NCI-H1092 treated with DMSO at 0.1 percent for 48 hours (cell line): ENCODE measurements around the gene SPINK2.

Experiments
- DNase-seq: peaks from one replicate; lab custom pipeline; 2025; lab: John Stamatoyannopoulos, UW

Gene SPINK2, protein sequence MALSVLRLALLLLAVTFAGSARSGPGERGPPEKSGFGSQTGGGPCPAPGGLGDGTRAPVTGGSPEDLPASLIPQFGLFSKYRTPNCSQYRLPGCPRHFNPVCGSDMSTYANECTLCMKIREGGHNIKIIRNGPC

GRCh38 chr4:56821381-56822243, at the start of gene SPINK2:
Gene SPINK2, minus strand, starts transcription at chr4:56821701. Its CDS starts 39 bp downstream, at chr4:56821662.
- DNase-seq, result no peak

DNA sequence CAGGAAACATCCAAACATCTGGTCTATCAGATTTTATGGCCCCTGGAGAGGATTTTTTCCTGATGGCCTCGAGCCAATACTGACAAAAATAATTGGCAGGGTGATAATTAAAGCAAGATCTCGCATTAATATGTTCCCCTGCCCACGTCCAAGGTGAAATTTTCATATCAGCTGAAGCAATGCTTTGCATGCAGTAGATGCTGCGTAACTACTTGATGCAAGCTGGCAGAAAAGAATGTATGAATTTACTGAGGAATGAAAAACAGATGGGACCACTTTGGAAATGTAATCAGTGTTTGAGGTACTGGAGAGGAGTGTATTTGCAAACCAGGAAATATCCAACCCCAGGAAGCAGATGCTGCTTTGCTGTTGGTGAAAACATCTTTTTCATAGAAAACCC, 49.4 kb upstream of the SPINK2 start:
- peak; percentile 89 for DNase-seq

DNA sequence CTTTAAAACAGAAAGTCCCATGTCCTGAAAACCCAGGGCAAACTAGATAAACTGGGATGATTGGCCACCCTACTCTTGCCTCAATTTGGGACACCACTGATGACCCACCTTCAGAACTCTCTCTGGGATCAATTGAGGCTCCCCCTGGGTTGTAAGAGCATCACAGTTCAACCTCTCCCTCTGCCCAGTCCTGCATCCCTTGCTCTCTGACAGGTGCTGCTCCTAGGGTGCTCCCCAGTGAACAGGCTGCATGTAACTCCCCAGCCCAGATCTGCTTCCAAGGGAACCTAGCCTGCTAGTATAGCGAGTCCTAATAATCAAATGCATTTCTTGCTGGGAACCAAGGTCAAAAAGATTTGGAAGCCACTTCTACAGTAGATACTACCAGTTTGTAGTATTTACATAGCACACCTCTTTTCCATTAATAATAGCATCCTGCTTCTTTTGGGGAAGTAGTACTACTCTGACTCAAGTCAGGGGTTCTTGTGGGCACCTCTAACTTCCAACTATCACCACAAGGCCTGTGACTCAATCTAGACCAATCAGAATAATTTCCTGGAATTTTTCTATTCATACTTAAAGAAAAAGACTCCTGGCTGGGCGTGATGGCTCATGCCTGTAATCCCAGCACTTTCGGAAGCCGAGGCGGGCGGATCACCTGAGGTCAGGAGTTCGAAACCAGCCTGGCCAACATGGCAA, 42.1 kb upstream of the SPINK2 start:
- DNase-seq, result no peak

DNA sequence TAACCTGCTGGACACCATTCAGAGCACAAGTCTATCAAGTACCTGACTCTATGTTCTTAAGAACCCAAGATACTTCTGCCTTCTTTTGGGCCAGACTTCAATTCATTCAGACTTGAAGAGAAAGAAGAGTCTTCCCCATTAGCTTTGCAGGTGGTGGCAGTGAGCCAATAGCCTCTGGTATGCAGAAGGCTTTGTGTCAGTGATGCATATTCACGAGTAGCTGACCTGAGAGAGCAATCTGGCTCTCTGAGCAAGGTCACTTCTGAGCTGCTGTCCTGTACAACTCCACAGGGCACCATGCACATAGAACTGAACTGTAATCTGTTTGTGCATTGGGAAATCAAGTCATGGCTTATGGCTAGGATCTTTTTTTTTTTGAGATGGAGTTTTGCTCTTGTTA, 39.9 kb upstream of the SPINK2 start:
- DNase-seq, result no peak

DNA sequence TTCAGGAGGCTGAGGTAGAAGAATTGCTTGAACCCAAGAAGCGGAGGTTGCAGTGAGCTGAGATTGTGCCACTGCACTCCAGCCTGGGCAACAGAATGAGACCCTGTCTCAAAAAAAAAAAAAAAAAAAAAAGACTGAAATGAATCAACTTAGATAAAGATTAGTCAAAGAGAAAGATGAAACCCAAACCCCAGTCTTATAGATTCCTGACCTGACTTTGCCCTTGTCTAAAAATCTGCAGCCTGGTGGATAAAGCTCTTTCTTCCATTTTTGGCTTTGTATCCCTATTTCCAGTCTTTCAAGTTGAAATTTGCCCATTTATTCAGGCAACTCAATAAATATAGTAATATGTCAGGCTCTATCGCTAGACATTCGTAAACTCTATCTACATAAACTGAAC, 39.3 kb upstream of the SPINK2 start:
- no peak for DNase-seq

DNA sequence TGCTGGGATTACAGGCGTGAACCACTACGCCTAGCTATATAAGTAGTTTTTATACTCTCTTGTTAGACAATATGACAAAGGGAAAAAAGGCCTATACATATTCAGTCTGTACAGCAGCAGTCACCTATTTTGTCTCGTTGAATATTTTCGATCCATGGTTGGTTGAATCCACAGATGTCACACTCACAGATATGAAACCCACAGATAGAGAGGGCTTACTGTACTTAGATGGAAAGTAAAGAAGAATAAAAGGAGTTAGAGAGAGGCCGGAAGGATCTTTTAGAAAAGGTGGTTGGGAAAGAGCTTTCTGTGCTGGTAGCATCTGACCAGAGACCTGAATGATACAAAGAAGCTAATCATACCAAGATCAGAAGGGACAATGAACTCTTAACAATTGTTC, 38.3 kb upstream of the SPINK2 start:
- DNase-seq, result no peak

- no peak for DNase-seq
Observed at GRCh38 chr4:56857601-56858309, 36.3 kb upstream of the SPINK2 start.

GRCh38 chr4:56856656-56857055, 35.2 kb upstream of the SPINK2 start:
- no peak for DNase-seq

DNA sequence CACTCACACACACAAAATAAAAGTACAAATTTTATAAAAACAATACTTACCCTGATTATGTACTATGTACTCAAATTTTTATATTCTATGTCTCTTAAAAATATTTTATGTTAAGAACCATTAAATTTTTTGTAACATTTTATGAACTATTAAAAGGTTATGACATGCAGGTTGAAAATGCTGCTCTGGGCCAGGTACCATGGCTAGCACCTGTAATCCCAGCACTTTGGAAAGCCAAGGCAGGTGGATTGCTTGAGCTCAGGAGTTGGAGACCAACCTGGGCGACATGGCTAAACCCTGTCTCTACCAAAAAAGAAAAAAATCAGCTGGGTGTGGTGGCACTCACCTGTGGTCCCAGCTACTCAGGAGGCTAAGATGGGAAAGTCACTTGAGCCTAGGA, 29.4 kb upstream of the SPINK2 start:
- no peak for DNase-seq

GRCh38 chr4:56844802-56845580, 23.5 kb upstream of the SPINK2 start:
- no peak for DNase-seq

GRCh38 chr4:56843421-56843899, 22.0 kb upstream of the SPINK2 start:
- DNase-seq, result no peak

GRCh38 chr4:56840559-56840958, 19.1 kb upstream of the SPINK2 start:
- no peak for DNase-seq

DNA sequence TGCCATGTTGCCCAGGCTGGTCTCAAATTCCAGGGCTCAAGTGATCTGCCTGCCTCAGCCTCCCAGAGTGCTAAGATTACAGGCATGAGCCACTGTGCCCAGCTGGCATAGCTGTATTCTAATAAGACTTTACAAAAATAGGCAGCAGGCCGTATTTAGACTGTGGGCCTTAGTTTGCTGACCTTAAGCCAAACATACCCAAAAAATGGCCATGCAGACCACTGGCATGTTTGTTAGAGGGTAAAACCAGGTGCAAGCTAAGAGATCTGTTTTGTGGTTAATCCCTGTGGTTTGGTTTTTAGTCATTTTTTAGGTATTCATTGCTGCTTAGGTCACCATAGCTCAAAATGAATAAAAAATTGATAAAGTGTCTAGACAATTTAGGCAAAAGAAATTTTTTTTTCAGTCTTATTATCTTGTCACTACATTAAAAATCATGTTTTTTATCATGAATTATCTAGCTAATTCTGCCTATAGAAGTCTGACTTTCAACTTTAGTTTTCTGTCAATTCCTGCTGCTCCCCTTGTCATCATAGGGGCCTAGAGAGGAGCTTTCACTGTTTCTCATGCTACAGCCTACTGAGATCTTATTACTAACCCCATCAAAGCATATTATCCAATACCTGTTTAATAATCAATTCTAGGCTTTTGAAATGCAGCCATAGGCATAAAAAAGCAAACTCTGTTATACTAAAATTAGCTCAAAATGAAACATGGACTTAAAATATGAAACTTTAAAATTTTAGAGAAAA, 7.5 kb upstream of the SPINK2 start:
- DNase-seq, result no peak

DNA sequence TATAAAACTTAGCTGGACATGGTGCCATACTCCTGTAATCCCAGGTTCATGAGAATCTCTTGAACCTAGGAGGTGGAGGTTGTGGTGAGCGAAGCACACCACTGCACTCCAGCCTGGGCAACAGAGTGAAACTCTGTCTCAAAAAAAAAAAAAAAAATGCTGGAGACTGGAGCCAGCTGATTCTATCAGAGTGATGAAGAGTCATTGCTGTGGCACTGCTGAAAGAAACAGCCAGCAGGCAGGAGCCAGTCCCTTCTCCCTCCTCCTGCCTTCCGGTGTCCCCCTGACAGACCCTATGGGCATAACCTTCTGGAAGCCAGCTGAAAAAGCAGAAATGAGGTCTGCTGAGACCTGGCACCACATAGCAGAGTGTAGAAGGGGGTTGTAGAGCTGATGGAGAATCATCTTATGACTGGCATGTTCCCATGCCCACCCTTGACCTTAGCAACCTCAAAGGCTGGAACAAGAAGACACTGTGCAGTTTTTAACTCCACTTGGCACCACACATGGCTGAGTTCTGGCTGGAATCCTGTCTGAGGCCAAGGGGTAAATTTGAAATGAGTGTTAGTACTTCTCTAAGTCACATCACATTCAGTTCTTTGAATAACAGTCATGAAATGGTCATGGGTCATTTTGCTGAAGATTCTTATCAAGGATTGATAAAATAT, 2.6 kb upstream of the SPINK2 start:
- no peak for DNase-seq

- DNase-seq, result no peak
Observed at GRCh38 chr4:56818797-56819196, 2.7 kb downstream of the SPINK2 start.

DNA sequence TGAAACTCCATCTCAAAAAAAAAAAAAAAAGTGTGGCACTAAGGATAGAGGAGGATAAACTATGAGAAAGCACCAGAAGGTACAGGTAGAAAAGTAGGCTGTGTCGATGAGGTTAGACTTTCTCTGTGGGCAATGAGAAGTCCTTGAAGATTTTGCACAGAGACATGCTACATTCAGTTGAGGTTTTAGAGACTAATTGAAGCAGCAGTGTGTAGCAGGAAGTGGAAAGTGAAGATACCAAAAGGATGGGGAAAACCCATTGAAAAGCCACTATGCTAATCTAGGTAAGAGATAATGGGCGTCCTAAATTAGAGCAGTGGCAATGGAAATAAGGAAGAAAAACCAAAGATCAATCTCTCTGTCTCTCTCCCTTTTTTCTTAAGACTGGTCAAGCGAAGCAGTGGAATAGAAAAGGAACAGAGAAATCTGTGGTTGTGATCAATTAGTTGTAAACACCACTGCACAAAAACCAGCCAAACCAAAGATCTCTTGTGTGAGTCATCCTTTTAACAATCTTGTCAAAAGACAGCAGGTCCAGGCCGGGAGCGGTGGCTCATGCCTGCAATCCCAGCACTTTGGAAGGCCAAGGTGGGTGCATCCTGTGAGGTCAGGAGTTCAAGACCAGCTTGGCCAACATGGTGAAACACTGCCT, 3.5 kb downstream of the SPINK2 start:
- no peak for DNase-seq

DNA sequence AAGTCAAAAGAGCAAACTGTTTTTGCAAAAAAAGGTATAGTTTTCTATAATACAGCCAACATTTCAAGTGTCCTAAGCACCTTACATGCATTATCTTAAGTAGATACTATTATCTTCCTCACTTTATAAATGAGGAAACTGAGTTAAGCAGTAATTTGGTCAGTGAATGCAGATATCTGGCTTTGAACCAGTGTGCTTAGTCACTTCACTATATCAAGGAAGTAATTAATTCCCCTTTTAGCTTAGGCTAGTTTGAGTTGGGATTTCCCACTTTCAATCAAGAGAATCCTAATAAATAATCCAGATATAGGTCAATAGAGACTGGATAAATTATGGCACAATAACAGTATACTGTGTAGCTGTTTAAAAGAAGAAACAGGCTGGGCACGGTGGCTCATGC, 14.8 kb downstream of the SPINK2 start:
- no peak for DNase-seq

DNA sequence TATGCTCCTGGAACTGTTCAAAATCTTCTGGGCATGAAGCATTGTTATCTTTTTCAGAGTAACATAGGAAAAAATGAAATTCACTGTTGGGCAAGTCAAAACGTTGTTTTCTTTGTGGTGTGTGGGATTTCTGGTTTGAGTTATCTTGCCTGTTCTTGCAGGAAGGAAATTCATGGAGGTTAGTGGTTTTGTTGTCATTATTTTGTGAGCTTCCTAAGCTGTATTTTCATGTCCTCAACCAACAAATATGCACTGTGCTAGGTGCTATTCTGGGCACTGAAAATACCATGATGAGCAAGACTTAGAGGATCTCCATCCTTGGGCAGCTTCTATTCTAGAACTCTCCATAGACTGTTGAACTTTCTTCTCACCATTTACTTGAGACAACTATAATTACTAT, 16.9 kb downstream of the SPINK2 start:
- no peak for DNase-seq

- no peak for DNase-seq
Observed at GRCh38 chr4:56803471-56803870, 18.0 kb downstream of the SPINK2 start.
